HEK293 (cell line): ENCODE measurements around the gene DDX51.

Source experiments
- CTCF ChIA-PET: fragments of 350-600 bp; formaldehyde crosslinking; extraction: SDS; loops from one replicate; lab custom pipeline; 2021; ENCODE audit warnings: antibody characterized with exemption; lab: Yijun Ruan, JAX
- POLR2A ChIA-PET: fragments of 300-600 bp; formaldehyde crosslinking; extraction: SDS; loops from one replicate; lab custom pipeline; 2020; ENCODE audit warnings: antibody characterized with exemption, inconsistent platforms; lab: Yijun Ruan, JAX
- H3K27ac ChIP-seq: fragments of 200-500 bp; sonication (Bioruptor generic); 2 replicates; pipeline ENCODE4 v1.5.1; 2014; ENCODE audit warnings: low read depth, low read length, control low read depth, inconsistent platforms; ENCODE audit errors: extremely low read depth
- H3K36me3 ChIP-seq, 2 experiments: fragments of 200-500 bp in 1 of 2; sonication (Bioruptor generic) in 1 of 2; 1 replicate in 1 of 2; 2 replicates in 1 of 2; pipeline ENCODE4 v1.5.1; 2014 to 2017; ENCODE audit warnings: inconsistent platforms in 2 of 2, low read length in 2 of 2; ENCODE audit not compliant: control insufficient read depth in 2 of 2, insufficient read depth in 1 of 2
- H3K4me1 ChIP-seq: fragments of 200-500 bp; sonication (Bioruptor generic); 2 replicates; pipeline ENCODE4 v1.5.1; 2014; ENCODE audit warnings: mild to moderate bottlenecking, low read length, inconsistent platforms; ENCODE audit not compliant: control insufficient read depth, insufficient read depth
- H3K4me3 ChIP-seq: 2 replicates; pipeline ENCODE4 v1.5.1; 2011; ENCODE audit warnings: low read depth, mild to moderate bottlenecking, control low read depth, low read length, moderate library complexity
- H3K9me3 ChIP-seq: fragments of 200-500 bp; sonication (Bioruptor generic); 2 replicates; pipeline ENCODE4 v1.5.1; 2014; ENCODE audit warnings: low read depth, low read length, inconsistent platforms; ENCODE audit not compliant: control insufficient read depth, insufficient read depth
- ATF2 ChIP-seq: fragments of 450-650 bp; formaldehyde crosslinking; IDR thresholded peaks from 2 replicates; pipeline ENCODE4 v1.5.1; 2016; ENCODE audit warnings: missing biosample characterization, missing genetic modification characterization, low read depth
- KLF10 ChIP-seq: fragments of 450-650 bp; IDR thresholded peaks from 2 replicates; pipeline ENCODE4 v1.5.1; 2018; ENCODE audit warnings: missing biosample characterization, mild to moderate bottlenecking, missing genetic modification characterization
- SP3 ChIP-seq: fragments of 450-650 bp; formaldehyde crosslinking; IDR thresholded peaks from 2 replicates; pipeline ENCODE4 v1.5.1; 2016; ENCODE audit warnings: missing biosample characterization, missing genetic modification characterization
- YY1 ChIP-seq: fragments of 450-650 bp; formaldehyde crosslinking; IDR thresholded peaks from 2 replicates; pipeline ENCODE4 v1.5.1; 2018; ENCODE audit warnings: missing biosample characterization, missing genetic modification characterization
- ZBTB20 ChIP-seq: fragments of 450-650 bp; formaldehyde crosslinking; IDR thresholded peaks from 2 replicates; pipeline ENCODE4 v1.5.1; 2016; ENCODE audit warnings: missing biosample characterization, missing genetic modification characterization
- ZBTB49 ChIP-seq: fragments of 450-650 bp; formaldehyde crosslinking; IDR thresholded peaks from 2 replicates; pipeline ENCODE4 v1.5.1; 2016; ENCODE audit warnings: missing biosample characterization, missing genetic modification characterization, low read depth
- ZNF114 ChIP-seq: fragments of 450-650 bp; formaldehyde crosslinking; IDR thresholded peaks from 2 replicates; pipeline ENCODE4 v1.5.0; 2017; ENCODE audit warnings: missing biosample characterization, missing genetic modification characterization
- ZNF23 ChIP-seq: fragments of 450-650 bp; formaldehyde crosslinking; IDR thresholded peaks from 2 replicates; pipeline ENCODE4 v1.5.1; 2016; ENCODE audit warnings: missing biosample characterization, missing genetic modification characterization, borderline replicate concordance
- ZNF292 ChIP-seq: fragments of 450-650 bp; formaldehyde crosslinking; IDR thresholded peaks from 2 replicates; pipeline ENCODE4 v1.5.1; 2016; ENCODE audit warnings: low read depth, missing biosample characterization, missing genetic modification characterization, borderline replicate concordance
- ZNF501 ChIP-seq: fragments of 450-650 bp; formaldehyde crosslinking; IDR thresholded peaks from 2 replicates; pipeline ENCODE4 v1.5.1; 2016; ENCODE audit warnings: missing biosample characterization, missing genetic modification characterization
- ZNF513 ChIP-seq: fragments of 450-650 bp; IDR thresholded peaks from 2 replicates; pipeline ENCODE4 v1.5.1; 2018; ENCODE audit warnings: missing biosample characterization, missing genetic modification characterization
- ZNF670 ChIP-seq: fragments of 450-650 bp; formaldehyde crosslinking; IDR thresholded peaks from 2 replicates; pipeline ENCODE4 v1.5.1; 2016; ENCODE audit warnings: missing biosample characterization, missing genetic modification characterization, low read depth
- ZNF76 ChIP-seq: fragments of 450-650 bp; formaldehyde crosslinking; IDR thresholded peaks from 2 replicates; pipeline ENCODE4; 2016; ENCODE audit warnings: low read depth, missing biosample characterization, missing genetic modification characterization, borderline replicate concordance
- ZSCAN4 ChIP-seq: fragments of 450-650 bp; formaldehyde crosslinking; IDR thresholded peaks from 2 replicates; pipeline ENCODE4 v1.5.1; 2017; ENCODE audit warnings: missing biosample characterization, missing genetic modification characterization

Gene DDX51

GRCh38 chr12:132127041-132127440 is 17.1 kb downstream of the DDX51 start:
- Histone ChIP-seq H3K4me1 (no peaks in the 10 kb centered on the region), H3K36me3 (peaks cover 24 to 71% of the 10 kb centered on the region in 2 experiments), H3K27ac (no peak overlapping the region), H3K9me3 (no peaks in the 10 kb centered on the region), H3K4me3 (no peak overlapping the region)
- POLR2A ChIA-PET, result no interaction called here
- CTCF ChIA-PET, result interaction anchor here (1.0 kb wide), 1 partner anchor 9 kb away, joined by 3 read pairs; no protein-coding TSS in a partner anchor
- TF ChIP-seq ZNF670 (tag by site-specific recombination) (no peak), SP3 (tag by site-specific recombination) (no peak), KLF10 (tag by site-specific recombination) (no peak), ZBTB20 (tag by site-specific recombination) (no peak), YY1 (tag by site-specific recombination) (no peak), ZNF114 (tag by site-specific recombination) (no peak), ZNF76 (no peak), ATF2 (tag by site-specific recombination) (no peak)

- CTCF ChIA-PET, result interaction anchor here (0.6 kb wide), 1 partner anchor 290 kb away, joined by 3 read pairs; no protein-coding TSS in a partner anchor
- Histone ChIP-seq H3K9me3 (no peaks in the 10 kb centered on the region), H3K27ac (no peak overlapping the region), H3K4me3 (no peak overlapping the region), H3K4me1 (no peaks in the 10 kb centered on the region), H3K36me3 (peaks cover 27 to 83% of the 10 kb centered on the region in 2 experiments)
- POLR2A ChIA-PET, result no interaction called here
- TF ChIP-seq ZBTB49 (no peak), ZNF292 (no peak), ZSCAN4 (tag by site-specific recombination) (no peak)
These were observed 18.4 kb downstream of the DDX51 start for GRCh38 chr12:132125736-132126135.

GRCh38 chr12:132124766-132125425 is 19.2 kb downstream of the DDX51 start:
- Histone ChIP-seq H3K27ac (no peak overlapping the region), H3K4me1 (no peaks in the 10 kb centered on the region), H3K4me3 (no peak overlapping the region), H3K36me3 (peaks cover 30 to 90% of the 10 kb centered on the region in 2 experiments), H3K9me3 (no peaks in the 10 kb centered on the region)
- CTCF ChIA-PET, result no interaction called here
- POLR2A ChIA-PET, result no interaction called here
- TF ChIP-seq ZNF23 (tag by site-specific recombination) (no peak), ZNF501 (tag by site-specific recombination) (no peak), ZNF513 (tag by site-specific recombination) (no peak)
